ENCODE measurements around the gene SLX4IP.

SLX4IP gene

DNA sequence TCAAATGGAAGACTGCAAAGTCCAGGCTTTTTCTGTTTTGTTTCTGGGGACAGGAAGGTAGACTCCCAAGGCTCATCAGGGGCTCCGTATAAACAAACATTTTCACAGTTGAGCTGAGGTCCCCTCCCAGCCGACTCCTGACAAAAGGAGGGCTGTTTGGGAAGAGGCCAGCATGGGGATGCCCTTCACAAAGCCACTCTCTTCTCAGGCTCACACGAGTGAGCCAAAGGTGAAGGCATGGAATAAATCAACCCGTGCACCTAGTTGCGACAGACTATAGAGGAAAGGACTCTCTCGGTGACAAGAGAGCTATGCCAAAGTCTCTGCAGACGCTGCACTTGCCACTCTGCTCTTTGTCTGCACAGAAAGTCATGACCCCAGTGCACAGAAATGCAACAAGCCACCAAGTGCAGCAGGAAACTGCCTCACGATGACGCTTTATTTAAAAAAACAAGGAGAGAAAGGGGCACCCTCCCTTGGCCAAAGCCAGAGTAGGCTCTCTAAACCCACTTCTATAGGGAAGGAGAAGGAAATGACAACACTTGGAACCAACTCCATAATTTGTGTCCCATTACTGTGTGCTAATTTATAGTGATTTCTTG lies 217.7 kb downstream of the SLX4IP start:
- TF ChIP-seq, protein P1, sequence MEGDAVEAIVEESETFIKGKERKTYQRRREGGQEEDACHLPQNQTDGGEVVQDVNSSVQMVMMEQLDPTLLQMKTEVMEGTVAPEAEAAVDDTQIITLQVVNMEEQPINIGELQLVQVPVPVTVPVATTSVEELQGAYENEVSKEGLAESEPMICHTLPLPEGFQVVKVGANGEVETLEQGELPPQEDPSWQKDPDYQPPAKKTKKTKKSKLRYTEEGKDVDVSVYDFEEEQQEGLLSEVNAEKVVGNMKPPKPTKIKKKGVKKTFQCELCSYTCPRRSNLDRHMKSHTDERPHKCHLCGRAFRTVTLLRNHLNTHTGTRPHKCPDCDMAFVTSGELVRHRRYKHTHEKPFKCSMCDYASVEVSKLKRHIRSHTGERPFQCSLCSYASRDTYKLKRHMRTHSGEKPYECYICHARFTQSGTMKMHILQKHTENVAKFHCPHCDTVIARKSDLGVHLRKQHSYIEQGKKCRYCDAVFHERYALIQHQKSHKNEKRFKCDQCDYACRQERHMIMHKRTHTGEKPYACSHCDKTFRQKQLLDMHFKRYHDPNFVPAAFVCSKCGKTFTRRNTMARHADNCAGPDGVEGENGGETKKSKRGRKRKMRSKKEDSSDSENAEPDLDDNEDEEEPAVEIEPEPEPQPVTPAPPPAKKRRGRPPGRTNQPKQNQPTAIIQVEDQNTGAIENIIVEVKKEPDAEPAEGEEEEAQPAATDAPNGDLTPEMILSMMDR (IDR thresholded peaks at IDR 0.05; ENCODE audit: borderline replicate concordance, insufficient read depth, low read depth, low read length), result no peak
- H3K4me3 ChIP-seq (ENCODE audit: low read depth, low read length), result no peak overlapping the region

GRCh38 chr20:10653599-10654249 lies 218.6 kb downstream of the SLX4IP start:
- H3K4me3 ChIP-seq (ENCODE audit: low read depth, low read length), result no peak overlapping the region
- TF ChIP-seq, protein P1 (IDR thresholded peaks at IDR 0.05; ENCODE audit: borderline replicate concordance, insufficient read depth, low read depth, low read length), result no peak

DNA sequence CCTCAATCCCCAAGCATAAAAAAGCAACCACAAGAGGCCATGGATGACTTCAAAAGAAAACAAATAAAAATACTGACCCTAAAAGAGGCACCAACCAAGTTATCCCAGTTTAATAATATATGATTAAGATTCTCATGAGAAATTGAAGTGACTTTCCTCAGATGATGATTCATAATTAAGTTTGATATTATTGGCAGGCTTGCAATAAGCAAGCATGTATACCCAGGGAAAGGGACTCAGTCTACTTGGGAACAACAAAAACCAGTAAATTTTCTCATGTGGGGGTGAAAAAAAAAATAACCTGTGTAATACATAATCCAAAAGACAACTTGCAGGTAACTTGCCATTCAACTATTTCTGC lies 219.1 kb downstream of the SLX4IP start:
- no peak overlapping the region for H3K4me3 ChIP-seq (ENCODE audit: low read depth, low read length)
- TF ChIP-seq, protein P1 (IDR thresholded peaks at IDR 0.05; ENCODE audit: borderline replicate concordance, insufficient read depth, low read depth, low read length), result no peak

DNA sequence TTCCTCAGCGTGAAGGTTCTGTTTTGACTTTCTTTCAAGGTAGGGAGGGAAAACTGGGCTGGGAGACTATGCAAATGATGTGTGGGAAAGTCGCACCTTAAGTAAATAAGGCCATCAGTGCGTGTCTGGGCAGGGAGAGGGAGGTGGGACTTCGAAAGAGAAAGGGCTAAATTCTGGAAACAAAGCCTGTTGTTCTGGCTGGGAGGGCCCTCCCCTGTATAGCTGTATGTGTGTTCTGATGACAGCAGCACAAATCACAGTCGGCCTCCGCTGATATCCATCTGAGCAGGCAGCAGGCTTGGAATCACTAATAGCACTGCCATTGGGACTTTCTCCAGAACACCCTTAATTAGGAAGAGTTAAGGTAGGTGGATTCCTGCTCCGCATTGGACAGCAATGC lies 219.5 kb downstream of the SLX4IP start:
- TF ChIP-seq, protein P1 (IDR thresholded peaks at IDR 0.05; ENCODE audit: borderline replicate concordance, insufficient read depth, low read depth, low read length), result no peak
- no peak overlapping the region for H3K4me3 ChIP-seq (ENCODE audit: low read depth, low read length)

DNA sequence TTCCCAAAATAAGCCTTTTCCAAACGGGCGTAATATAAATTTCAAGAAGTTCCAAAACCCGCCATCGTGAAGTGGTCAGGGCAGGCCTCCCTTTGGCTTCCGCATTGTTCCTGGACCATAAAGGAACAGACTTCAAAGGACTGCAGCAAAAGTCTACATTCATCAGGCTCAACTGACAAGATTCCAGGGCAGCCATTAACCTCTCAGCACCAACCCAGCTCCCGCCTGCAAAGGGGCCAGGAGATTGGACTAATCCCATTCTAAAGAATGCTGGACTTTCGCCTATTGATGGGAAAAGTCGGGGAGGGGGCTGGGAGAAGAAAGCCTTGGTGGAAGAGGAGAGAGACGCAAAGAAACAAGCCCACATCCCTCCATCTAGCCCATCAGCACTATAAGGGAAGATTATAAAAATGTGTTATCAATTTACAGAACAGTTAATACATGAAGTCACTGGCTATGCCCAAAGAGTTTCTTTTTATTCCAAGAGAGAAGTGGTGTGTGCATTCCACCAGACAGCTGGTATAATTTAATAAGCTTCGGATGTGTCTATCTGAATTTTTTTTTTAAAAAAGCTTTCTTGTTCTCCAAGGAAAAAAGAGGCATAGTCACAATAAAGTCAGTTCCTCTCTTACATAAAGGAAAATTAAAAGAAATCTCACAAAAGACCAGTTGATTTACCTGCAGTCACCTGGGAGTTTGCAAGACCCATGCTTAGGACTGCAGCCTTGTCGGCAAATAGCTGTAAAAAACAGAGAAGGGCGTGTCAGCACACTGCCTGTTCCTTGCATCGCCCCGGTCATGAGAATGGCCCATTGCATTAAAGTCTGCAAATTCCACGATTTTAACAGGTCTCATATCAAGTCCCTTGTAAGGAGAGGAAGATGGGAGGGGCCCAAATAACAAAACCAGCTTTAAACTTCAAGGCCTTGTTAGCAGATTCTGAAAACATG lies 220.9 kb downstream of the SLX4IP start:
- TF ChIP-seq, protein P1 (IDR thresholded peaks at IDR 0.05; ENCODE audit: borderline replicate concordance, insufficient read depth, low read depth, low read length), result no peak
- H3K4me3 ChIP-seq (ENCODE audit: low read depth, low read length), result no peak overlapping the region

GRCh38 chr20:10657453-10657852 lies 222.3 kb downstream of the SLX4IP start:
- TF ChIP-seq, protein P1 (IDR thresholded peaks at IDR 0.05; ENCODE audit: borderline replicate concordance, insufficient read depth, low read depth, low read length), result no peak
- no peak overlapping the region for H3K4me3 ChIP-seq (ENCODE audit: low read depth, low read length)

Data from GM12875 (cell line).